Hepatic stellate cell (primary cell): ENCODE measurements around the gene SYNJ2.

Source experiments
- DNase-seq: peaks from one replicate; pipeline ENCODE4 v3.0.0; 2011; ENCODE audit warnings: low spot score

SYNJ2 gene

GRCh38 chr6:158011980-158012566 lies 30.4 kb downstream of the SYNJ2 start:
- no peak for DNase-seq

DNA sequence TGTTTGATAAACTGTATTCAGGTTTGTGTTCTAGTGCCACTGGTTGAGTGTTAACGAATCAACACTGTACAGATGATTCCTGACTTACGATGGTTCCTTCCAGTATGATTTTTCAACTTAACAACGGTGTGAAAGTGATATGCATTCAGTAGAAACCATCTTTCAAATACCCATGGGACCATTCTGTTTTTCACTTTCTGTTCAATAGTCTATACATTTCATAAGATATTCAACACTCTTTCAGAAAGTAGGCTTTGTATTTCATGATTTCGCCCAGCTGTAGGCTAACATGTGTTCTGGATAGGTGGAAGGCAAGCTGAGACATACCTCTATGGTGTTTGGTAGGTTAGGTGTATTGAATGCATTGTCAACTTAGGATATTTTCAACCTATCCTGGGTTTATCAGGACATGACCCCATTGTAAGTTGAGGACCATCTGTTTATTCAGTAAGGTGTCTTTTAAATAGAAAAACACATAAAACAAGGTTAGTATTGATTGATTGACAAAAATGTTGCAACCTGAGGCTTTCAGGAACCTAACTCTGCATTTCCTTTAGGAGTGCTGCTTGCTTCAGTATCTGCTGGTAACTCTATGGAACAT lies 32.3 kb downstream of the SYNJ2 start:
- DNase-seq: no peak

DNA sequence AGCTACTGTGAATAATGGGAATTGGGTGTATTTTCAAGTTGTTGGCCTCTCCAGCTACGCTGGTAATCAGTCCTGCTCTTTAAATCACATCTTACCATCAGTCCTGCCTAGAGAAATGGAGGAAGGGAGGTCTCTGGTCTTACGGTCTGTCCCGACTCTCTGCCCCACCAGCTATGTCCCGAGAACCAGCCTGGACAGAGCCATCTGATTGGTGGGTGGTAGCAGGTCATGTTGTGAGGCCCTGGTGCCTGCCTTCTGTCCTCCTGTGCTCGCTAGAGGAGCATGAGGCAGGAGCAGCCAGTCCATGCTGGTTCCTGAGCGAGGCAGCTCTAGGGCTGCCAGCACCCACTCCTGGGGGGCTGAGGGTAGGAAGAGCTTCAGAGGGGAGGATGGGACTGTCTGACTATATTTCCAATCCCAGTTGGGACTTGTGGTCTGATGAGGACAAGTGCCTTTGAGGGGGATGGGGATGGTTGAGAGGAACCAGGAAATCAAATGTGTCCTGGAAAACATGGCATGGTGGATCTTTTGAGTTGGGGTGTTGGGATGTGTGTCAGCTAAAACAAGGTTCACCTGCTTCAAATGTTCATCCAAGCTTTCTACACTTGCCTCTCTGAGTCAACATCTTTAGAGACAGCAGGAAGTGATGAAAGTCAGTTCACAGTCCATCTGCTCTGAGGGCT lies 33.0 kb downstream of the SYNJ2 start:
- no peak for DNase-seq

GRCh38 chr6:158015188-158015506 lies 33.5 kb downstream of the SYNJ2 start:
- no peak for DNase-seq

- DNase-seq: no peak
These were observed 35.1 kb downstream of the SYNJ2 start for GRCh38 chr6:158016571-158017383.

GRCh38 chr6:158017621-158018040 lies 36.0 kb downstream of the SYNJ2 start:
- no peak for DNase-seq

DNA sequence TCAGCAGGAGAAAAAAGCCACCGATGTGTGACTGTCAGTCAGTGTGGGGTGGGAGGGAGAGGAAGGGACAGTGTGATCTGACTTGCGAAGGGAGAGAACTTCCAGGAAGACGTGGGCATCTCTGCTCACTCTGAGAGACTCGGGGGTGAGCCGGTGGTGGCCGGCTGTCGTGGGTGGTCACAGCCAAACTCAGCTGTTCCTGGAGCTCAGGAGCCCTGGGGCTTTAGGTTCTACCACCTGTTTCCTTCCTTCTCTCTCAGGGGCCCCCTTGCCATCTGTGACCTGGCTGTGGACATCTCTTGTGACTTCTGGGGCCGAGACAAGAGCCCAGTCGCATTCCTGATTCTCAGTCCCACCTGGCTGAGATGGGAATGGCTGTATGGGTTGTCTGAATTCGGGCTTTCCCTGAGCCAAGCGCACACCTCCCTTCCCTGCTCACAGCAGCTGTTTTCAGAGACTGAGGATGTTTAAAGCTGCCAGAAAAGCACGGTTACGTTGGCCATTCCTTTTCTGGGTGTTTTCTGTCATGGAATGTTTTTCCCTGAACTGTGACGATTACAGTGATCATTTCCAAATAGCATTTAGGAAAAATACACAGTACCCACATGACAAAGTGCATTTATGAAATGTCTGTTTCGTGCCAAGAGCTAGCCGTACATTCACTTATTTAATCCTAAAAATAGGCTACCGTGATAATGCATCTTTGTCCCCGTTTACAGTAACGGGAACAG lies 36.5 kb downstream of the SYNJ2 start:
- DNase-seq: peak; percentile 60

GRCh38 chr6:158018851-158019361 lies 37.2 kb downstream of the SYNJ2 start:
- DNase-seq: peak; percentile 75

GRCh38 chr6:158019416-158019815 lies 37.8 kb downstream of the SYNJ2 start:
- DNase-seq: no peak

GRCh38 chr6:158020272-158020711 lies 38.6 kb downstream of the SYNJ2 start:
- no peak for DNase-seq

GRCh38 chr6:158020811-158021210 lies 39.1 kb downstream of the SYNJ2 start:
- no peak for DNase-seq

DNA sequence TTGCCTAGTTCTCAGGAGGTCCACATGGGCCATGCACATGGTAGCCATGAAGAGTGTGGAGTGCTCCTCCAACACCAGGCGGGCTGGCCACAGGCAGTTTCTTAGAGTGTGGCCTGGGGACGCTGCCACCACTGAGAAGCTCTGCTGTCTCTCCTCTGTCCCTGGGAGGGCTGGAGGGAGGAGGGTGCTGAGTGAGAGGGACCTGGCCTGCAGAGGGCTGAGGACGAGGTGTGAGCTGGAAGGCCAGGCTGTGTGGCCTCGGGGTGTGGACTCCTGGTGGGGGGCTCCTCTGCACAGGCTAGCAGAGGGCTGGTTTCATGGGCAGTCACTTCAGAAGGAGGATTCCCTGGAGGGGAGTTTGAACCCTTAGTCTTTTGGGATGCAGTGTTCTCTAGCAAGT lies 39.7 kb downstream of the SYNJ2 start:
- no peak for DNase-seq

- no peak for DNase-seq
These were observed 40.4 kb downstream of the SYNJ2 start for GRCh38 chr6:158021814-158022748.

GRCh38 chr6:158022749-158023596 lies 41.3 kb downstream of the SYNJ2 start:
- DNase-seq: no peak

GRCh38 chr6:158023597-158023939 lies 41.9 kb downstream of the SYNJ2 start:
- no peak for DNase-seq

- no peak for DNase-seq
These were observed 43.1 kb downstream of the SYNJ2 start for GRCh38 chr6:158024566-158025297.

DNA sequence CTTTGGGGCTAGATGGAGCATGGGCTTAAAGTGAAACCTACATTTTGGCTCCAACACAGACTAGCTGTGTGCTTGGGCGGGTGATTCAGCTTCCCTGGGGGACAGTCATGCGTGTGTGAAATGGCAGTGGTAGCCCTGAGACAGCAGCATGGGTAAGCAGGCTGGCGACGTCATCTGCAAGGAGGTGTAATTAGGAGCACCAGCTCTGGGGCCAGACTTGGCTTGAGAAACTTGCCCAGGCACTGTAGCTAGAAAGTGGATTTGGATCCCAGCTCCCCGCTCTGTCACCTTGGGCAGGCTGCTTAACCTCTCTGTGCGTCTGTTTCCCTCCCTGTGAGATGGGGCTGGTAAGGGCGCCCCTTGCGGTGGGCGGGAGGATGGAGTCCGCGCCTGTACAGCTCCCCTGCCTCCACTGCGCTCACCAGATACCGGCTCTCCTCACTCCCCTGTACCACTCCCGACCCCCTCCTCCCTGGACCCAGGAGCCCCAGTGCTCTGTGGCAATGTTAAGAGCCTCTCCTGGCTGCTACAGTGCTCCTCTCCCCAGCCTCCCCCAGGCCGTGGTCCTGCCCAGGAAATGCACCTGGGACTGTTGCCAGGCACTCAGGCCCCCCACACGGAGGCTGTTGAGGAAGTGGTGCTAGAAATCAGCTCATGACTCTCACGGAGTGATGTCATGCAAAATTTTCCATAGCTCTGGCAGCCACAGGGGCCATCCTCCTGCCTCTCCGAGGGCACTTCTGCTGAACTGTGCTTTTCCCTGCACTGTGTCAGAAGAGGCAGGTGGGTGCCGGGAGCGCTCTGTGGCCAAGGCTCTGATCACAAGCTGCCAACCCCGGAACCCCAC lies 44.6 kb downstream of the SYNJ2 start:
- peak; percentile 92 for DNase-seq

DNA sequence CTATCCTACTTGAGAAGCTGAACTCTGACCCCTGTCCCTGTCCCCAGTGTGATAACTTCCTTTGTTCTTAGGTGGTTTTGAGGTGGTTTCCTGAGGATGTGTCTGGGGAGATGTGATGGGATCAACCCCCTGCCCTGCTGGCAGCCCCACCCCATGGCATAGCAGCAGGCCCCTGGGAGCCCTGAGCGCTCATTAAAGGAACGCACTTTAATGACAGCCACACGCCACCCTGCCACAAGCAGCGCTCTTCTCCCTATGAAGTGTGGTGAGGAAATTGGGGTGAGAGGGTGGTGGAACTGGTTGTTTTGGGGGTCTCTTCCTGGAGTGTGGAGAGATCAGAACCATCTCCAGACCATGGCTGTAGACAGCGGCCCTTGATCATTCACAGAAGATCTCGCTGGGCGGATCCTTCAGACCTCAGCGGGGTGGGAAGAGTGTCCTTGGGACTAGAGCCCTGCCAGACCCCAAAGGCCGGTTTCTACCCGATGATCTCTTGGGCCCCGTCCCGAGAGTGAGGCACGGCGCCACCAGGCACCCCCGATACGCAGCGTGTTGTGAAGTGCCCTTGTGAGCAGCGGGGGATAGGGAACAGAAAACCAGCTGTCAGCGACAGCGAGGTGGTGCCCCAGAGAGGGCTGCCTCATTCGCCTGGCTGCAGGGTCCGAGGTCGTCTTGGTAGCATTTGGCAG lies 45.4 kb downstream of the SYNJ2 start:
- DNase-seq: no peak
